Measurements from ENCODE around the gene RBM14. TPM values are rescaled to one million over a fixed set of nuclear protein-coding genes. Genes with fewer than 3 reads are reported as not detected.
"Not testable (repeated sequence)": the region's sequence is repeated elsewhere in the genome, so short reads cannot be mapped to it uniquely, and the experiment has no call there.

The RBM14 gene
- total RNA-seq, 1 donor from 2014 or later = 15.1 TPM

GRCh38 chr11:66598993-66599392, 17.4 kb upstream of the RBM14 start:
- no peak for DNase-seq (ENCODE audit: low read depth in 2 of 2)

- no peak for DNase-seq (ENCODE audit: low read depth in 2 of 2)
These were observed 16.2 kb upstream of the RBM14 start for GRCh38 chr11:66600219-66600618.

DNA sequence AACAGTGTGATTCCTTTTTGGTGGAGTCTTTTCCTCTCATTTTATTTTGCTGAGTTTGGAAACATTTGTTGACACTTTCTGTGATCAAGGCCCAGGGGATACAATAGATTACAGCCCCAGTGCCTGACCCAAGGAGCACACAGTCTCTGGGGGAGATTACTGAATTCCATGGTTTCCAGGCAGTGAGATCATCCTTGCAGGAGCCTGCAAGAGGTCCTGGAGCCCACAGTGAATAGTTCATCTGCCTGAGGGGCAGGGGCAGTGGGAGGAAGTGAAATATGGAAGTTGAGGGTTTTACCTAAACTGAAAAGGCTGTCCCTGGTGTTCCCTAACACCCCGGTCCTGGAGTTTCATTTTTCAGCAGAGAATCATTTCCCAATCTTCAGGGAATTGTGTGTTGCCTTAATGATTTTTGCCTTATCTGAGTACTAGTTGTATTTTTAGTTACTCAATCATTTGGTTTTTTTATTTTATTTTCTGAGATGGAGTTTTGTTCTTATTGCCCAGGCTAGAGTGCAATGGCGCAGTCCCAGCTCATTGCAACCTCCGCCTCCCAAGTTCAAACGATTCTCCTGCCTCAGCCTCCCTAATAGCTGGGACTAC, 15.7 kb upstream of the RBM14 start:
- DNase-seq (ENCODE audit: low read depth in 2 of 2) = no peak

DNA sequence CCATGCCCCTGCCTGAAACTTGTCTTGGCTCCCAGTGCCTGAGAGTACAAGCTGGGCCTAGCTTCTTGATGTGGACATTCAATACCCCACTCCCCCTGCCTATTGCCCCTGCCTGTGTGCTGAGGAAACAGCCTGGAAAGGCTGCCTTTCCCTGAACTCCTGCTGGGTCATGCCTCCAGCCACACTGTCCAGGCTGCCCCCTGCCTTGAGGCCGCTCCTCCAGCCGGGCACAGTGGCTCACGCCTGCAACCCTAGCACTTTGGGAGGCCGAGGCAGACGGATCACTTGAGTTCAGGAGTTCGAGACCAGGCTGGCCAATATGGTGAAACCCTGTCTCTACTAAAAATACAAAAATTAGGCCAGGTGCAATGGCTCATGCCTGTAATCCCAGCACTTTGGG, 13.4 kb upstream of the RBM14 start:
- DNase-seq (ENCODE audit: low read depth in 2 of 2) = no peak

DNA sequence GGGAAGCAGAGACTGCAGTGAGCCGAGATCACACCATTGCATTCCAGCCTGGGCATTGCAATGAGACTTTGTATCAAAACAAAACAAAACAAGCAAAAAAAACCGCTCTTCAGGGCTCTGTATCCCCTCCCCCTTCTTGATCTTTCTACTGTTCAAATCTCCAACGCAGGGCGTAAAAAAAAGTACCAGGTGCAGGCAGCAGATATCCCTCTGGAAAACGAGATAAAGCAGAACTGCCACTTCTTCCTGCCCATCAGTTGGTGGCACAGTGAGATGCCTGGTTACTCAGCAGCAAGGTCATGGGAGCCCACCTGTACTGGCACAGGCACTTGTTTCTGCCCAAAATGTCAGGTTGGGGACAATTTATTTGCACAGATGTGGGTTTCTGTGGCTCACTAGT, 12.3 kb upstream of the RBM14 start:
- DNase-seq (ENCODE audit: low read depth in 2 of 2) = no peak

DNA sequence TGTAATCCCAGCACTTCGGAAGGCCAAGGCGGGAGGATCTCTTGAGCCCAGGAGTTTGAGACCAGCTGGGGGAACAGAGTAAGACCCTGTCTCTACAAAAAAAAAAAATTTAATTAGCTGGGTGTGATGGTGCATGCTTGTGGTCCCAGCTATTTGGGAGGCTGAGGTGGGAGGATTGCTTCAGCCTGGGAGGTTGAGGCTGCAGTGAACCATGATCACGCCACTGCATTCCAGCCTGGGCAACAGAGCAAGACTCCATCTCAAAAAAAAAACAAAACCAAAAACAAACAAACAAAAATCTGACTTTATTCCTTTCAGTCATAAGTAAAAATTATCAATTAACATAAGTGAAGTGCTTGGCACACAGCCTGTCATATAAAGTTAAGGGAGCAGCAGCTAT, 9.8 kb upstream of the RBM14 start:
- DNase-seq (ENCODE audit: low read depth in 2 of 2) = not testable (repeated sequence)

DNA sequence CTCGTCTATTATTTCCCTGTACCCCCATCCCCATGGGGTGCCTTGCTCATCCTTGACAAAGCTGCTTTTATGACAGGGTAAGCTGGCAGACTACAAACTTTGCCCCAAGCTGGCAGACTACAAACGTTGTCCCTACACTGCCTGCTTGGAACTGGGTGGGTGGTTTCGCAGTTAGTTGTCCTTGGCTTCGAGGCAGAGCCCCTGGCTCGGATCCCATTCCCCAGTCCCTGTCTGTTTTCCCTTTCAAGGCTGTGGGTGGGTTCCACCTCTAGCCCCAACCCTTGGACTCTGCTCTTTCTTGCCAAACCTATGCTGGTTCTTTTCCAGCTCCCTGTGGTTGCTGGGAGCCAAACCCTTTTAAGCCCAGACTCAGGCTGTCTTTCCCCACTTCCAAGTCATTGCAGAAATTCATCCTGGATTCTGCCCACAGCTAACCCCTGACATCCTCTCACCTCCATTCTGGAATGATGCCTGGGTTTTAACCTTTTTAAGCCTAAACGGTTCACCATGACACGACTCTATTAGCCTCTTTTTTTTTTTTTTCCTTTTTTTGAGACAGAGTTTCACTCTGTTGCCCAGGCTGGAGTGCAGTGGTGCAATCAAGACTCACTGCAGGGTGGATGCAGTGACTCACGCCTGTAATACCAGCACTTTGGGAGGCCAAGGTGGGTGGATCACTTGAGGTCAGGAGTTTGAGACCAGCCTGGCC, 9.2 kb upstream of the RBM14 start:
- peak in 1 of 2 donors; percentile 17 for DNase-seq (ENCODE audit: low read depth in 2 of 2)

DNA sequence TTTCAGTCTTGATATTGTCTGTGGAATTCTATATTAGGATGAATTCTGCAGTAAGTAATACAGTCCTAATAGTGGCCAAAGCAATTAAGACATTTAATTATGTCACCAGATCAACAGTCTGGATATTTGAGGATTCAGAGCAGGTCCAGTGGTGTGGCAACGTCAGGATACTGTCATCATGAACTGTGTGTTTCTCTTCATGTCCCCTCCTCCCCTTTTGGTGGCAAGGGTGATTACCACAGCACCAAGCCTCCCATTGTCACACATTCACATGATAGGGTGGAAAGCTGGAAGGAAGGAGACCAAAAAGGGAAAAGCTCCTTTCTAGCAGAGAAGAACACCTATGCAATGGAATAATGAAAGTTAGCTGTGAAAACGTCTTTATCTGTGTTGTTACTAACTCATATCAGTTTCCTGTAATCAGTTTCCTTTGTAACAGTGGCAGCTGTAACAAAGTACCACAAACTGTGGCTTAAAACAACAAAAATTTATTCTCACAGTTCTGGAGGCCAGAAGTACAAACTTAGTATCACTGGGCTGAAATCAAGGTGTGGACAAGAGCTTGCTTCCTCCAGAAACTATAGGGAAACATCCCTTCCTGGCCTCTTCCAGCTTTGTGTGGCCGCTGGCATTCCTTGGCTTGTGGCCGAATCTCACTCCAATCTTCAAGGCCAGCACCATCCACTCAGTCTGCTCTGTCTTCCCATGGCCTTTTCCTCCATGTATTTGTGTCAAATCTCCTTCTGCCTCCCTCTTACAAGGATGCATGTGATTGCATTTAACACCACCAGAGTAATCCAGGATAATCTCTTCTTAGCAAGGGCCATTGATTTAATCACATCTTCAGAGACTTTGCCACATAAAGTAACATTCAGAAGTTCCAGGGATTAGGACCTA, 6.5 kb upstream of the RBM14 start:
- peak in 1 of 2 donors; percentile 36 for DNase-seq (ENCODE audit: low read depth in 2 of 2)

- no peak for DNase-seq (ENCODE audit: low read depth in 2 of 2)
These were observed 4.0 kb upstream of the RBM14 start for GRCh38 chr11:66612458-66612857.

GRCh38 chr11:66614073-66614472, 2.4 kb upstream of the RBM14 start:
- DNase-seq (ENCODE audit: low read depth in 2 of 2) = no peak

DNA sequence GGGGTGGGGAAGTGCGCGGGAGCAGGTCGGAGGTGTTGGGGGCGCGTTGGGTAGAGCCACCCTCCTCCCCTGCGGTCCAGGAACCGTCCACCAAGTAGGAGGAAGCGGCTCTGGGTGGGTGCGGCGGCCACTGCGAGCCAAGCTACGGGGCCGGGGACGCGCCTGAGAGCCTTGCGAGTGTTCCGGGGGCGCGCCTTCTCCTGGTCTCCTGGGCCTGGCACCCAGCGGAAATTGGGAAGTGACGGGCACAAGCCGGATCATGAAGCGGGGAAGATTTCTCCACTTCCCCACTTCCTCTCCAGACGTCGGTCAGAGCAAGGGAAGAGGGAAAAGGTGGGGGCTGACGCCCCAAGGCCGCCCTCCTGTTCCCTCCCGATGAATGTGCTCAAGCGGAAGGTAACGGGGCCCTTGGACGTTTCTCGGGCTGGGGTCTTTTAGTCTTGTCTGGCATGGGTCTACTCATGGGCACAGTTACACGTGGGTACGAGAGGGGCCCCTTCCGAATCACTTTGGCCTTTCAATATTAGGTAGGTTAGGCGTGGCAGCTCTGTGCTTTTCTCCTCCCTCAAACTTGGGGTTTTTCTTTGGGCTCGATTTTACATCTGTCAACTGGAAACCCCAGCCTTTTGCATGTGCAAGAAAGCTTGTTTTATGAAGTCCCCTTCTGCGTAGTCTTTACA, 865 bp downstream of the RBM14 start:
- DNase-seq (ENCODE audit: low read depth in 2 of 2) = peak in 1 of 2 donors; percentile 71

- DNase-seq (ENCODE audit: low read depth in 2 of 2) = peak; percentile 79 to 80
These were observed 2.7 kb downstream of the RBM14 start for GRCh38 chr11:66619080-66619554.

GRCh38 chr11:66624450-66624849, 8.0 kb downstream of the RBM14 start:
- no peak for DNase-seq (ENCODE audit: low read depth in 2 of 2)

DNA sequence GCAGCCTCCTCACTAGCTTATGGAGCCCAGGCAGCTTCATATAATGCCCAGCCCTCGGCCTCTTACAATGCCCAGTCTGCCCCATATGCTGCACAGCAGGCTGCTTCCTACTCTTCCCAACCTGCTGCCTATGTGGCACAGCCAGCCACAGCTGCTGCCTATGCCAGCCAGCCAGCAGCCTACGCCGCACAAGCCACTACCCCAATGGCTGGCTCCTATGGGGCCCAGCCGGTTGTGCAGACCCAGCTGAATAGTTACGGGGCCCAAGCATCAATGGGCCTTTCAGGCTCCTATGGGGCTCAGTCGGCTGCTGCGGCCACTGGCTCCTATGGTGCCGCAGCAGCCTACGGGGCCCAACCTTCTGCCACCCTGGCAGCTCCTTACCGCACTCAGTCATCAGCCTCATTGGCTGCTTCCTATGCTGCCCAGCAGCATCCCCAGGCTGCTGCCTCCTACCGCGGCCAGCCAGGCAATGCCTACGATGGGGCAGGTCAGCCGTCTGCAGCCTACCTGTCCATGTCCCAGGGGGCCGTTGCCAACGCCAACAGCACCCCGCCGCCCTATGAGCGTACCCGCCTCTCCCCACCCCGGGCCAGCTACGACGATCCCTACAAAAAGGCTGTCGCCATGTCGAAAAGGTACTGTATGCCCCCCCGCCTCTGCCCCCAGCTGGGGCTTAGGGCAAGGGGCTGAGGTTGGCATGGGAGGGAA, 8.8 kb downstream of the RBM14 start:
- no peak for DNase-seq (ENCODE audit: low read depth in 2 of 2)

DNA sequence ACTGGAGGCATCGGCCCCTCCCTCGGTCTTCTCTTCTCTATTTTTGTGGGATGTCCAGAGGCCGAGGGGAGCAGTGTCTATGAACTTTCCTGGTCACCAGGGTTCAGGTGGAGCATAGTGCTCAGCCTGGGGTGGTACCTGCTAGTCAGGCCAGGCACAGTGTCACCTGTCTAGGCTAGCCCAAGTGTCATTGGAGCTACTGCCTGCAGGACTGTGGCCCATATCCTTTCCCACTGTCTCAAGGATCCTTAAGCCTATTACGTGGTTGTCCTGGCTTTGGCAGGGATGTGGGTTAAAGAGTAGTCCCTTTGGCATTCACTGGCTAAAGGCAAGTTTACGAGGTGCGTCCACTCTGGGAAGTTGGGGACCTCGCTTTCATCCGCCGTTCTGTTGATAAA, 9.3 kb downstream of the RBM14 start:
- no peak for DNase-seq (ENCODE audit: low read depth in 2 of 2)

GRCh38 chr11:66626382-66626781, 10.0 kb downstream of the RBM14 start:
- no peak for DNase-seq (ENCODE audit: low read depth in 2 of 2)

- DNase-seq (ENCODE audit: low read depth in 2 of 2) = peak in 1 of 2 donors; percentile 33
These were observed 10.5 kb downstream of the RBM14 start for GRCh38 chr11:66626926-66627325.

DNA sequence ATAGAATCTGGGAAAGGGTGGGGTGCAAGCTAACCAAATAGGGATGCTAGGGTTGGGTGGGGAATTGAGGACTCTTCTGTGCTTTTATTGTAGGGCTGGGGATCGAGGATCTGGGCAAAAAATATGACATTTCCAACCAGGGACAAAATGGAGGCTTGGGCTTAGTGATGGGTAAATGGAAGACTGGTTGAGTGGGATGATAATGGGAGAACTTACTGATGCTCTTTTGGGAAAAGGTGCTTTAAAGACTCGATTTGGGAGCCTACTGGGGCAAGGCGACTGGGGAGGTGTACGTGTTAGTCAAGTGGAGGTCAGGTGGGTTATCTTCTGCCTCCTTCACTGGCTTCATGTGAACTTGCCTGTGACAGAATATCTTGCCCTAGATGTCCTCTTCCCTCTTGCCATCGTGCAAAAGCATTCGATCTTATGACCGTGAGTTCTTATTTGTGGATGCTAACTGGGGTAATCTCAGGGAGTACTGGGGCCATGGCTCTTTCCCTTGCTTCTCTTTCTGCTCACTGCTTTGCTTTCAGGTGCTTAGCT, 11.7 kb downstream of the RBM14 start:
- DNase-seq (ENCODE audit: low read depth in 2 of 2) = no peak

- no peak for DNase-seq (ENCODE audit: low read depth in 2 of 2)
These were observed 12.9 kb downstream of the RBM14 start for GRCh38 chr11:66629356-66629755.

DNA sequence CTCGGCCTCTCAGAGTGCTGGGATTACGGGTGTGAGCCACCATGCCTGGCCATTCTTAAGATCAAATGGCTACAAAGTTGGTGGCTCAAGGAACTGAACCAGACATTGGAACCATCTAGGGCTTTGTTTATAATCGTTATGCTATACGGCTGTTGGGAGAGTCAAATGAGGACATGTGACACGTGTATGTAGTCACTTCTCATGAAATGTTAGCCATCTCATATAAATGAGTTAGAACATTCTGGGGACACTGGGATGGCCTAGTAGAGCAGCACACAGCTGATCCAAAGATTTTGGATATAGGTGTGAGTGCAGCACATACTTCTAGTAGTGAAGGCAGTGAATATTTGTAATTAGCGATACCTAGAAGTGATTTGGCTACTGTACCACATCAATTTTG, 15.5 kb downstream of the RBM14 start:
- no peak for DNase-seq (ENCODE audit: low read depth in 2 of 2)

DNA sequence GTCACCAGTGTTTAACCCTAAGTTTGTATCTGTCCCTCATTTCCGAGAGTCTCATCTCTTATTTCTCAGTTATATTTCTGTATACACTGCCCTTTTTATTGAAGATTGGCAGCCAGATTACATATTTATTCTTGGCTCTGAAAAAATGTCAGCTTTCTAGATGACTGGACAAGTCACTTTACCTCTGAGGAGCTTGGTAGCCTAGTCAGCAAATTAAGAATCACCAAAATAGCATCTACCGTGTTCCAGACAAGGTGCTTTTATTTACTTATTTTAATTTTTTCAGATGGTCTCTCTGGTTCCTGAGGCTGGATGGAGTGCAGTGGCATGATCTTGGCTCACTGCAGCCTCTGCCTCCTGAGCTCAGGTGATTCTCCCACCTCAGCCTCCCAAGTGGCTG, 16.5 kb downstream of the RBM14 start:
- no peak for DNase-seq (ENCODE audit: low read depth in 2 of 2)
